H9 (cell line): Measurements from ENCODE around the gene USP34. TPM values are rescaled to one million over a fixed set of nuclear protein-coding genes. Genes with fewer than 3 reads are reported as not detected.

Source experiments
- DNase-seq: peaks from one replicate; pipeline ENCODE4 v3.0.0-alpha.2; 2017
- H2AFZ ChIP-seq: one replicate; pipeline ENCODE4 v1.6.1; 2013; ENCODE audit warnings: mild to moderate bottlenecking, low read length, control low read depth, moderate library complexity
- H2AK5ac ChIP-seq: 2 replicates; pipeline ENCODE4 v1.6.1; 2013; ENCODE audit warnings: low read length, control low read depth, mixed read lengths; ENCODE audit not compliant: insufficient read length
- H2BK120ac ChIP-seq: one replicate; pipeline ENCODE4 v1.6.1; 2013; ENCODE audit warnings: low read depth, mild to moderate bottlenecking, low read length, control low read depth, inconsistent platforms; ENCODE audit not compliant: poor library complexity, severe bottlenecking
- H2BK12ac ChIP-seq: 2 replicates; pipeline ENCODE4 v1.6.1; 2013; ENCODE audit warnings: low read length, control low read depth, mixed read lengths, low read depth; ENCODE audit not compliant: insufficient read length
- H2BK15ac ChIP-seq: 2 replicates; pipeline ENCODE4 v1.6.1; 2013; ENCODE audit warnings: low read depth, low read length, control low read depth
- H2BK20ac ChIP-seq: one replicate; pipeline ENCODE4 v1.6.1; 2013; ENCODE audit warnings: low read depth, mild to moderate bottlenecking, low read length, control low read depth, inconsistent platforms; ENCODE audit not compliant: poor library complexity, severe bottlenecking
- H2BK5ac ChIP-seq: 2 replicates; pipeline ENCODE4 v1.6.1; 2013; ENCODE audit warnings: low read length, control low read depth, mixed read lengths; ENCODE audit not compliant: insufficient read length
- H3K14ac ChIP-seq: 2 replicates; pipeline ENCODE4 v1.6.1; 2013; ENCODE audit warnings: low read length, control low read depth; ENCODE audit not compliant: insufficient read depth
- H3K18ac ChIP-seq: 2 replicates; pipeline ENCODE4 v1.6.1; 2013; ENCODE audit warnings: low read depth, mild to moderate bottlenecking, mixed read lengths, low read length, control low read depth; ENCODE audit not compliant: insufficient read length
- H3K23ac ChIP-seq: 2 replicates; pipeline ENCODE4 v1.6.1; 2013; ENCODE audit warnings: low read length, control low read depth, mixed read lengths, low read depth; ENCODE audit not compliant: insufficient read length
- H3K23me2 ChIP-seq: 2 replicates; pipeline ENCODE4 v1.6.1; 2013; ENCODE audit warnings: low read depth, mild to moderate bottlenecking, mixed read lengths, low read length, control low read depth; ENCODE audit not compliant: insufficient read length, poor library complexity, severe bottlenecking
- H3K27ac ChIP-seq: 2 replicates; pipeline ENCODE4 v1.5.1; 2013; ENCODE audit warnings: low read length, control low read depth, mixed read lengths, low read depth; ENCODE audit not compliant: insufficient read length
- H3K27me3 ChIP-seq: 2 replicates; pipeline ENCODE4 v1.6.1; 2013; ENCODE audit warnings: low read length, control low read depth, inconsistent platforms; ENCODE audit not compliant: insufficient read depth
- H3K4ac ChIP-seq: 2 replicates; pipeline ENCODE4 v1.6.1; 2013; ENCODE audit warnings: low read depth, mild to moderate bottlenecking, control low read depth, inconsistent platforms, low read length, moderate library complexity
- H3K4me1 ChIP-seq: 2 replicates; pipeline ENCODE4 v1.6.1; 2013; ENCODE audit warnings: low read length, control low read depth, inconsistent platforms; ENCODE audit not compliant: insufficient read depth
- H3K4me2 ChIP-seq: 2 replicates; pipeline ENCODE4 v1.6.1; 2013; ENCODE audit warnings: low read length, control low read depth, mixed read lengths; ENCODE audit not compliant: insufficient read length, insufficient read depth
- H3K56ac ChIP-seq: 2 replicates; pipeline ENCODE4 v1.6.1; 2013; ENCODE audit warnings: low read depth, mild to moderate bottlenecking, mixed read lengths, low read length, control low read depth; ENCODE audit not compliant: insufficient read length
- H3K79me1 ChIP-seq: 2 replicates; pipeline ENCODE4 v1.6.1; 2013; ENCODE audit warnings: low read depth, mild to moderate bottlenecking, moderate library complexity, low read length, control low read depth, inconsistent platforms; ENCODE audit not compliant: insufficient read depth, poor library complexity, severe bottlenecking
- H3K79me2 ChIP-seq: 2 replicates; pipeline ENCODE4 v1.6.1; 2013; ENCODE audit warnings: low read length, control low read depth, inconsistent platforms; ENCODE audit not compliant: insufficient read depth
- H3K9ac ChIP-seq: 2 replicates; pipeline ENCODE4 v1.6.1; 2013; ENCODE audit warnings: low read length, control low read depth, mixed read lengths; ENCODE audit not compliant: insufficient read length; ENCODE audit errors: extremely low read depth
- H3K9me3 ChIP-seq: one replicate; pipeline ENCODE4 v1.6.1; 2013; ENCODE audit warnings: low read depth, low read length, inconsistent platforms; ENCODE audit not compliant: control insufficient read depth
- H3T11ph ChIP-seq: one replicate; pipeline ENCODE4 v1.6.1; 2013; ENCODE audit warnings: mild to moderate bottlenecking, low read length, control low read depth, inconsistent platforms
- H4K20me1 ChIP-seq: one replicate; pipeline ENCODE4 v1.6.1; 2013; ENCODE audit not compliant: control insufficient read depth, insufficient read length, insufficient read depth
- H4K5ac ChIP-seq: 2 replicates; pipeline ENCODE4 v1.6.1; 2013; ENCODE audit warnings: low read depth, mild to moderate bottlenecking, mixed read lengths, low read length, control low read depth; ENCODE audit not compliant: insufficient read length
- H4K8ac ChIP-seq: replicated peaks from 2 replicates; pipeline ENCODE4 v1.6.1; 2013; ENCODE audit warnings: low read length, control low read depth, mixed read lengths, low read depth; ENCODE audit not compliant: insufficient read length
- H4K91ac ChIP-seq: 2 replicates; pipeline ENCODE4 v1.6.1; 2013; ENCODE audit warnings: low read depth, mild to moderate bottlenecking, moderate library complexity, mixed read lengths, low read length, control low read depth; ENCODE audit not compliant: insufficient read length
- H3K27ac Mint-ChIP-seq, 3 experiments: 2 replicates in 2 of 3; 3 replicates in 1 of 3; pipeline ENCODE4 v1.8.0; 2020 to 2021; ENCODE audit warnings: mixed read lengths in 3 of 3, mild to moderate bottlenecking in 1 of 3, moderate library complexity in 1 of 3
- H3K27me3 Mint-ChIP-seq: 2 replicates; pipeline ENCODE4 v1.8.0; 2021; ENCODE audit warnings: low read depth, mild to moderate bottlenecking, moderate library complexity, mixed read lengths
- H3K36me3 Mint-ChIP-seq, 3 experiments: 2 replicates in 2 of 3; 3 replicates in 1 of 3; pipeline ENCODE4 v1.8.0; 2020 to 2021; ENCODE audit warnings: low read depth in 3 of 3, mixed read lengths in 3 of 3; ENCODE audit not compliant: insufficient read depth in 1 of 3
- H3K4me1 Mint-ChIP-seq, 2 experiments: 2 replicates each; pipeline ENCODE4 v1.8.0; 2020; ENCODE audit warnings: mixed read lengths in 2 of 2
- H3K4me3 Mint-ChIP-seq, 2 experiments: 2 replicates in 1 of 2; 3 replicates in 1 of 2; pipeline ENCODE4 v1.8.0; 2020 to 2021; ENCODE audit warnings: mild to moderate bottlenecking in 2 of 2, mixed read lengths in 2 of 2, moderate library complexity in 1 of 2
- H3K9me3 Mint-ChIP-seq, 2 experiments: 2 replicates in 1 of 2; 3 replicates in 1 of 2; pipeline ENCODE4 v1.8.0; 2020; ENCODE audit warnings: mild to moderate bottlenecking in 2 of 2, mixed read lengths in 2 of 2, moderate library complexity in 1 of 2
- WGBS: extraction: QIAGEN DNeasy Blood & Tissue Kit; methylation state at CpG from one replicate; pipeline ENCODE4 v1.1.7; 2013; ENCODE audit warnings: missing lambda C conversion rate, low lambda C conversion rate, mixed read lengths; ENCODE audit not compliant: insufficient read length; ENCODE audit errors: extremely low coverage; 5-methylcytosine and 5-hydroxymethylcytosine counted together
- total RNA-seq: library from RNA; stranded (reverse); gene quantifications from 2 replicates; pipeline ENCODE4 v1.2.1, GENCODE V29; 2021
- TF ChIP-seq, protein P1 (sequence below): fragments of 200-600 bp; sonication (generic); conservative IDR thresholded peaks from 3 replicates; pipeline ENCODE4 v1.8.0; 2021; ENCODE audit warnings: antibody characterized with exemption, mild to moderate bottlenecking

USP34 gene
- total RNA-seq, 1 experiment from 2014 or later: 93.9 TPM

GRCh38 chr2:61439241-61440002 is 31.5 kb downstream of the USP34 start:
- Histone ChIP-seq H2BK5ac (no peak overlapping the region), H3K4me1 (peaks cover under 1% of the 10 kb centered on the region; the same call in 1 of the 2 replicates), H3K79me2 (peaks cover 59% of the 10 kb centered on the region), H3K79me1 (peaks cover 4% of the 10 kb centered on the region), H3K18ac (no peak overlapping the region), H3K27ac (no peak overlapping the region), H2BK12ac (no peak overlapping the region), H3K4me2 (no peak overlapping the region), H2BK20ac (no peak overlapping the region), H3K9me3 (no peaks in the 10 kb centered on the region), H4K20me1 (no peaks in the 10 kb centered on the region), H2BK120ac (no peak overlapping the region), H4K91ac (no peak overlapping the region), H2AK5ac (no peak overlapping the region), H3K27me3 (no peaks in the 10 kb centered on the region), H3T11ph (no peak overlapping the region), H3K23ac (no peak overlapping the region), H3K56ac (no peak overlapping the region), H4K5ac (no peak overlapping the region), H3K14ac (no peak overlapping the region), H3K23me2 (no peaks in the 10 kb centered on the region), H4K8ac (no peak overlapping the region), H3K9ac (no peak overlapping the region), H2BK15ac (no peak overlapping the region), H3K4ac (no peak overlapping the region), H2AFZ (no peak overlapping the region)
- Mint-ChIP-seq H3K27ac (peak overlapping the region; percentile 42 to 56 (median 46); a peak in 3 of 7 replicates), H3K4me3 (no peak overlapping the region), H3K4me1 (peaks cover 34 to 47% of the 10 kb centered on the region in 2 experiments), H3K36me3 (peaks cover 5 to 13% (median 6%) of the 10 kb centered on the region in 3 experiments), H3K27me3 (no peaks in the 10 kb centered on the region), H3K9me3 (peaks cover 4 to 6% of the 10 kb centered on the region in 2 experiments; a peak in 4 of 5 replicates)
- no peak for DNase-seq
- TF ChIP-seq, protein P1, sequence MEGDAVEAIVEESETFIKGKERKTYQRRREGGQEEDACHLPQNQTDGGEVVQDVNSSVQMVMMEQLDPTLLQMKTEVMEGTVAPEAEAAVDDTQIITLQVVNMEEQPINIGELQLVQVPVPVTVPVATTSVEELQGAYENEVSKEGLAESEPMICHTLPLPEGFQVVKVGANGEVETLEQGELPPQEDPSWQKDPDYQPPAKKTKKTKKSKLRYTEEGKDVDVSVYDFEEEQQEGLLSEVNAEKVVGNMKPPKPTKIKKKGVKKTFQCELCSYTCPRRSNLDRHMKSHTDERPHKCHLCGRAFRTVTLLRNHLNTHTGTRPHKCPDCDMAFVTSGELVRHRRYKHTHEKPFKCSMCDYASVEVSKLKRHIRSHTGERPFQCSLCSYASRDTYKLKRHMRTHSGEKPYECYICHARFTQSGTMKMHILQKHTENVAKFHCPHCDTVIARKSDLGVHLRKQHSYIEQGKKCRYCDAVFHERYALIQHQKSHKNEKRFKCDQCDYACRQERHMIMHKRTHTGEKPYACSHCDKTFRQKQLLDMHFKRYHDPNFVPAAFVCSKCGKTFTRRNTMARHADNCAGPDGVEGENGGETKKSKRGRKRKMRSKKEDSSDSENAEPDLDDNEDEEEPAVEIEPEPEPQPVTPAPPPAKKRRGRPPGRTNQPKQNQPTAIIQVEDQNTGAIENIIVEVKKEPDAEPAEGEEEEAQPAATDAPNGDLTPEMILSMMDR: no peak
- WGBS: no CpG with 5 or more reads among the region's 7 CpGs
